Activated CD8-positive, alpha-beta memory T cell treated with anti-CD3 and anti-CD28 coated beads, Interleukin-2, amount 10 ng/mL, durations not matched to agents 7 days and 5 days (primary cell): ENCODE measurements around the gene ARHGAP26. TPM values are rescaled to one million over a fixed set of nuclear protein-coding genes. Genes with fewer than 3 reads are reported as not detected.

ENCODE experiments used
- ATAC-seq: fragments of 150-1000 bp; cut with Tn5 transposase; one replicate; pipeline ENCODE4 v1.10.0; 2021; ENCODE audit warnings: moderate library complexity
- CTCF ChIA-PET: fragments of 350-600 bp; sonication (Branson Sonifier 250); formaldehyde crosslinking; loops from one replicate; lab custom pipeline; 2021; ENCODE audit warnings: antibody characterized with exemption; lab: Charles Lee
- DNase-seq: peaks from one replicate; pipeline ENCODE4 v3.0.0-alpha.2; 2020
- H3K27ac Mint-ChIP-seq: one replicate; pipeline ENCODE4 v1.8.0; 2021; ENCODE audit warnings: mild to moderate bottlenecking, mixed read lengths
- H3K27me3 Mint-ChIP-seq: one replicate; pipeline ENCODE4 v1.8.0; 2021; ENCODE audit warnings: mixed read lengths
- H3K36me3 Mint-ChIP-seq: one replicate; pipeline ENCODE4 v1.8.0; 2021; ENCODE audit warnings: mild to moderate bottlenecking, mixed read lengths
- H3K4me1 Mint-ChIP-seq: one replicate; pipeline ENCODE4 v1.8.0; 2021; ENCODE audit warnings: mixed read lengths
- H3K4me3 Mint-ChIP-seq: one replicate; pipeline ENCODE4 v1.8.0; 2021; ENCODE audit warnings: mild to moderate bottlenecking, moderate library complexity, mixed read lengths
- H3K9me3 Mint-ChIP-seq: one replicate; pipeline ENCODE4 v1.8.0; 2022; ENCODE audit warnings: low read depth, mixed read lengths
- total RNA-seq, 2 experiments: library from RNA; stranded (reverse); gene quantifications; one replicate each; pipeline ENCODE4 v1.2.3, GENCODE V29; 2021

Gene ARHGAP26
- total RNA-seq, 2 experiments from 2014 or later: 12.6 to 38.9 TPM

DNA sequence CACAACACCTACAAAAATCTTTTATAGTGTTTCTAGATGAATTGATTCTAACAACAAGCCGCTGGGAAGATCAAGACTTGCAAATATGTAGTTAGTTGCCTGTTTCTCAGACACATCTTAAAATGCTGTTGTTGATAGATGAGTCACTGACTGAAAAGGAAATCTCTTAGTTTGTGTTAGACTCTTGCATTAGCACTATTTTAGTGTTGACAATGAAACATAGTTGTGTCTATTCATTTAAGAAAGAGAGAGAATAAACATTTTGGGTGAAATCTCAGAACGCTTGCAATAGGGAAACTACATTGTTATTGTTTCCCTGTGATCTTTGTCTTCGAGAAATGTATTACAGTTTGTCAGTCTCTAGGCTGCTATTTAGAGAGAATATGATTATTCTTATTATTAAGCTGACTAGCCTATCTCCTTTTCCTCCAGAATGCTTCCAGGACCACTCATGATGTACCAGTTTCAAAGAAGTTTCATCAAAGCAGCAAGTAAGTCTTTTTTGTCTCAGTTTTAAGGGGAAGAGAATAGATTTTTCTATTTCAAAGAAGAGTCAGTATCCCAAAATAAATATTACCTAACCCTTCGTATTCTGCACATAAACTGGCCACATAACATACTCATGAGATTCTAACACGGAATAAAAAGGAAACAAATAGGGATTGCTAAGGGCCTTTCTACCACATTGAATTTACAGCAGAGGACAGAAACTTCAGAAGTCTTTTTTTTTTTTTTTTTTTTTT, 285.6 kb downstream of the ARHGAP26 start:
- H3K27ac Mint-ChIP-seq: peak overlapping the region; percentile 35
- peak; percentile 41 for ATAC-seq

DNA sequence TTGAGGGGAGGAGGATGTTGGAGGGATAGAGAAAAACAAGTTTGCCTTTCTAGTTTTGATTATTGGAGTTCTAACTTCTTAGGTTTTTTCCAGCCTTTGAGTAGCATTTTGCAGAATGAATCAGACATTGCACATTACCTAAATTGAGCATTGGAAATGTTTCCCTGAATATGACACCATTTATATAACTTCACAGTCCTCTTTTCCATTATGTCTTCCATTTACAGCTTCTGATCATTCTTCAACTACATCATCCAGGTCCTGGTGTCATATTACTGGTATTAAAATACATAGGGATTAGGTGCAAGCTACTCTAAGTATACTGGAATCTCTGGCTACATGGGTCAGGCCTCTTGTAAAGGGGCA, 286.1 kb downstream of the ARHGAP26 start:
- H3K36me3 Mint-ChIP-seq: peaks cover 50% of the 10 kb centered on the region
- H3K27ac Mint-ChIP-seq: peak overlapping the region; percentile 60
- no peak overlapping the region for H3K4me3 Mint-ChIP-seq
- CTCF ChIA-PET: no interaction called here
- DNase-seq (no peak), ATAC-seq (no peak)
- H3K27me3 Mint-ChIP-seq: no peaks in the 10 kb centered on the region
- no peaks in the 10 kb centered on the region for H3K9me3 Mint-ChIP-seq
- peaks cover 43% of the 10 kb centered on the region for H3K4me1 Mint-ChIP-seq

More for the DNA sequence above, 285.6 kb downstream of the ARHGAP26 start:
- CTCF ChIA-PET: no interaction called here
- DNase-seq: no peak
- no peaks in the 10 kb centered on the region for H3K27me3 Mint-ChIP-seq
- peaks cover 53% of the 10 kb centered on the region for H3K36me3 Mint-ChIP-seq
- no peak overlapping the region for H3K4me3 Mint-ChIP-seq
- H3K4me1 Mint-ChIP-seq: peaks cover 45% of the 10 kb centered on the region
- H3K9me3 Mint-ChIP-seq: no peaks in the 10 kb centered on the region

DNA sequence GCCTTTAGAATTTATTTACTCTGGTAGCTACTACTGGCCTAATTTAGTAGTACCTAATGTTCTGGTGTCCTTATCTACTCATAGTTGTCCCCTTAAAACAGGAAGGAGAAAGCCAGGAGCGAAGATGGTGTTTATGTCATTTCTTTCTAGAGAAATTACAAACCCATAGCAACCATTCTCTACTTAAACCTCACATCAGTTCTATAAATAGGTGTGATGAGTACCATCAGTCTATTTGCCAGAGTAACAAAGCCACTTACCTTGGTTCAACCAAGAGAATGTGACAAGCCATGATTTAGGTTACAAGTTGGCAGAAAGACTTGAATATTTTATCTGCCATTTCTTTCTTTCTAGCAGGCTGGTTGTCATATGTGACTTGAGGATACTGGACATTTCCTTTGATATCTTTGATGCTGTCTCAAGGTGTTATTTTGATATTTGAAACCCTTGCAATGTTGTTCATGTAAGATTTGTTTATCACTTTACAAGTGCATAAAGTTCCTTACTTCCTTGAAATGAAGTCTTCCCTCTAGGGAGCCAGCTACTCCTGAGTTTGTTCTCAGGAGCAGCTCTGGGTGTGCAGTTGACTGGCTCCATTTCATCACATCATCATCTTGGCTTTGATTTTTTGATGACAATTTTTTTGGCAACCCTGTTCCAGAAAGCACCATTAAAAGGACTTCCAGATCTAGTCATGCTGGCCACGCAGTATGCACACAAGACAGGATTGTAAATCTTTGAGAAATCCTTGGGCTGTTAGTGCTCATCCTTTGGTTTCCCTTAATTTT, 286.8 kb downstream of the ARHGAP26 start:
- H3K27ac Mint-ChIP-seq: peak overlapping the region; percentile 60
- no peaks in the 10 kb centered on the region for H3K9me3 Mint-ChIP-seq
- H3K4me3 Mint-ChIP-seq: no peak overlapping the region
- CTCF ChIA-PET: no interaction called here
- DNase-seq (no peak), ATAC-seq (peak; percentile 32)
- peaks cover 39% of the 10 kb centered on the region for H3K4me1 Mint-ChIP-seq
- no peaks in the 10 kb centered on the region for H3K27me3 Mint-ChIP-seq
- H3K36me3 Mint-ChIP-seq: peaks cover 50% of the 10 kb centered on the region

DNA sequence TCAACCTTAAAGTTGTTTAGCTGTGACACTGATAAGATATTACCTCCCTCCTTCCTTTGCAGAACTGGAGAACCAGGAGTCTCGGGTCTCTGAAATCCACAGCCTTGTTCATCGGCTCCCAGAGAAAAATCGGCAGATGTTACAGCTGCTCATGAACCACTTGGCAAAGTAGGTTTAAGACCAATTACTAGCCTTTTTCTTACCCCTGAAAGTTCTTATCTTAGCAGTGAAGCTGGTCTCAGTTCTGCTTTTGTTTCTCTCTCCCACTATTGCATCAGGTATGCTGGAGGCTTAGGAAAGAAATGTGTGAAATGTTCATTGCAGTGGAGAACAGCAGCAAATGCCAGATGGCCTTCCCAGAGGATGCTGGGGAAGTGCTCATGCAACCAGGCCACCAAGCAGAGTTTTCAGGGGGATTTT, 287.4 kb downstream of the ARHGAP26 start:
- no peak overlapping the region for H3K27ac Mint-ChIP-seq
- no peaks in the 10 kb centered on the region for H3K9me3 Mint-ChIP-seq
- peaks cover 55% of the 10 kb centered on the region for H3K36me3 Mint-ChIP-seq
- ATAC-seq: no peak
- CTCF ChIA-PET: no interaction called here
- H3K4me3 Mint-ChIP-seq: no peak overlapping the region
- no peaks in the 10 kb centered on the region for H3K27me3 Mint-ChIP-seq
- DNase-seq: no peak
- peaks cover 39% of the 10 kb centered on the region for H3K4me1 Mint-ChIP-seq

- ATAC-seq (no peak), DNase-seq (no peak)
- no peak overlapping the region for H3K4me3 Mint-ChIP-seq
- H3K4me1 Mint-ChIP-seq: peaks cover 31% of the 10 kb centered on the region
- CTCF ChIA-PET: interaction anchor here (0.6 kb wide), 1 partner anchor 73 kb away, joined by 3 read pairs; no protein-coding TSS in a partner anchor
- H3K9me3 Mint-ChIP-seq: no peaks in the 10 kb centered on the region
- peaks cover 59% of the 10 kb centered on the region for H3K36me3 Mint-ChIP-seq
- H3K27ac Mint-ChIP-seq: no peak overlapping the region
- no peaks in the 10 kb centered on the region for H3K27me3 Mint-ChIP-seq
Measured at GRCh38 chr5:143059355-143059754, 289.2 kb downstream of the ARHGAP26 start.

- H3K27ac Mint-ChIP-seq: no peak overlapping the region
- ATAC-seq (no peak), DNase-seq (no peak)
- H3K4me3 Mint-ChIP-seq: no peak overlapping the region
- H3K27me3 Mint-ChIP-seq: no peaks in the 10 kb centered on the region
- CTCF ChIA-PET: no interaction called here
- H3K36me3 Mint-ChIP-seq: peaks cover 55% of the 10 kb centered on the region
- H3K4me1 Mint-ChIP-seq: peaks cover 26% of the 10 kb centered on the region
- no peaks in the 10 kb centered on the region for H3K9me3 Mint-ChIP-seq
Measured at GRCh38 chr5:143059976-143060765, 290.0 kb downstream of the ARHGAP26 start.

- CTCF ChIA-PET: interaction anchor here (1.1 kb wide), 1 partner anchor 58 kb away, joined by 3 read pairs; no protein-coding TSS in a partner anchor
- no peak overlapping the region for H3K27ac Mint-ChIP-seq
- no peak for ATAC-seq
- peaks cover 49% of the 10 kb centered on the region for H3K36me3 Mint-ChIP-seq
- H3K4me3 Mint-ChIP-seq: no peak overlapping the region
- peaks cover 17% of the 10 kb centered on the region for H3K4me1 Mint-ChIP-seq
- no peaks in the 10 kb centered on the region for H3K9me3 Mint-ChIP-seq
- no peak for DNase-seq
- H3K27me3 Mint-ChIP-seq: no peaks in the 10 kb centered on the region
Measured at GRCh38 chr5:143061161-143061945, 291.2 kb downstream of the ARHGAP26 start.

DNA sequence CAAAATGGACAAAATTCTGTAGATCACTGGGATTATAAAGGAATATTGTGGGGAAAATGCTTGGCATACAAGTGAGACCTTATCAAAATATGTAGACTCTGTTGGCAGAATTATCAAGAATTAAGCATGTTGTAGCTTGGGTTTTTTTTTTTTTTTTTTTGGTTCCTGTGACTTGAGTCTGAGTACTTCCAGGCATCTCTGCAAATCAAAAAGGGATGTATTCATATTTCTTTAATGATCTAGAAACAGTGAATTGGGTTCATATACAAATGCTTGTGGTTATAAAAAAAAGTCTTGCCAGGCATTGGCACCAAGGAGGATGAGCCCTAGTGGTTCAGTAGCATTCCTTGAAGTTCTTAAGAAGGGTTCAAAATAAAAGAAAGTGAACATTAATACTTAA, 292.2 kb downstream of the ARHGAP26 start:
- ATAC-seq (no peak), DNase-seq (no peak)
- no peak overlapping the region for H3K4me3 Mint-ChIP-seq
- H3K36me3 Mint-ChIP-seq: peaks cover 43% of the 10 kb centered on the region
- H3K27me3 Mint-ChIP-seq: no peaks in the 10 kb centered on the region
- H3K27ac Mint-ChIP-seq: no peak overlapping the region
- peaks cover 15% of the 10 kb centered on the region for H3K4me1 Mint-ChIP-seq
- CTCF ChIA-PET: interaction anchor here (1.1 kb wide), 1 partner anchor 59 kb away, joined by 3 read pairs; no protein-coding TSS in a partner anchor
- H3K9me3 Mint-ChIP-seq: no peaks in the 10 kb centered on the region

DNA sequence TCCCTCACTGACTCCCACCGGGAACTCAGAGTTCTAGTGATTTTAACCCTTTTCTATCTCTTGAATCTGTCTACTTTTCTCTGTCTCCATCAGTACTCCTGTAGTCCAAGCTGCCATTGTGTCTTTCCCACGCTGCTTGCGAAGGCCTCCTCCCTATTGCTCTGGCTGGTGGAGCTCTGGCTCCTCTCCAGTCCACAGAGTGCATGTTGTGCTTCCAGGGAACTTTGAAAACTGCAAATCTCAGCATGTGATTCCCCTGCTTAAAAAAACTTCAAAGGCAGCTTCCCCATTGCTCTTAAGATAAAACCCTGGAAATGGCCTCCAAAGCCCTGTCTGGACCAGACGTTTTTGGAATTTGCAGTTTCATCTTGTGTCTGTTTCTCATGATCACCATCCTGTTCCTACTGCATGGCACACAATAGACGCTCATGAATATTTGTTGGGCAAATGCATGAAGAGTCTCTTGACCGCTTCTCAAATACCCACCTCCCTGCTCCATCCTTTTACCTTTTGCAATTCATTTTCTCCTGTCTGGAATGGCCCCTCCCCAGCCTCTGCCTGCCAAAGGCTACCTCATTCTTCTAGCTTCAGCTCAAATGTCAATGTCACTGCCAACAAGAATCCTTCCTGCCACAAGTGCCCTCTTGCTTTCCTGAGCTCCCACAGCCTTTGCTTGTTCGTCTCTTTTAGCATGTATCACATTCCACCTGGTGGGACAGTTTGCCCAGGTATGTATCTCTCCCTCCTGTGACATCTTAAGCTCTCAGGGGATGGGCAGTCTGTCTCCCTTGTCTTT, 293.2 kb downstream of the ARHGAP26 start:
- CTCF ChIA-PET: interaction anchor here (0.7 kb wide), 1 partner anchor 175 kb away, joined by 4 read pairs; no protein-coding TSS in a partner anchor
- no peaks in the 10 kb centered on the region for H3K27me3 Mint-ChIP-seq
- H3K4me3 Mint-ChIP-seq: no peak overlapping the region
- no peak for DNase-seq
- H3K36me3 Mint-ChIP-seq: peaks cover 40% of the 10 kb centered on the region
- H3K4me1 Mint-ChIP-seq: peaks cover 12% of the 10 kb centered on the region
- ATAC-seq: no peak
- no peak overlapping the region for H3K27ac Mint-ChIP-seq
- no peaks in the 10 kb centered on the region for H3K9me3 Mint-ChIP-seq

- H3K4me3 Mint-ChIP-seq: no peak overlapping the region
- peaks cover 12% of the 10 kb centered on the region for H3K4me1 Mint-ChIP-seq
- no peak for DNase-seq
- no peaks in the 10 kb centered on the region for H3K27me3 Mint-ChIP-seq
- no peaks in the 10 kb centered on the region for H3K9me3 Mint-ChIP-seq
- H3K36me3 Mint-ChIP-seq: peaks cover 41% of the 10 kb centered on the region
- no peak overlapping the region for H3K27ac Mint-ChIP-seq
- ATAC-seq: no peak
- CTCF ChIA-PET: interaction anchor here (0.7 kb wide), 1 partner anchor 176 kb away, joined by 4 read pairs; no protein-coding TSS in a partner anchor
Measured at GRCh38 chr5:143064218-143064641, 294.1 kb downstream of the ARHGAP26 start.

DNA sequence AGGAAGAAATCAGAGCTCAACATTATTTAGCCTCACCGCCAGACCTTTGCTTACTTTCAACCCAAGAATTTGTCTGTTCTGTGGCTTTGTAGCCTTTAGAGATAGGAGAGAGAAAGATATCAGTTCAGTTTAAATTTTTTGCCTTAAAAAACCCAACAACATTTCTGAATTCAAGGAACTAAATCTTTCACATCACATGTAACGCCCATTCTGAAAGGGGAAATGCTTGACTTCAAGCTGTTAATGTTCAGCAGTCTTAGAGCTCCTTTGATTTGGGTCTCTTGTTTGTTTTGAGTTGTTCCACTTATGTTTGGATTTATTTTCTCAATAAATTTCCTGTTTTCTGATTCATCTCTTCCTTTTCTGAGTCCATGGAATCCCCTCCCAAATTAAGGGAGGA, 294.5 kb downstream of the ARHGAP26 start:
- H3K27ac Mint-ChIP-seq: no peak overlapping the region
- peaks cover 41% of the 10 kb centered on the region for H3K36me3 Mint-ChIP-seq
- H3K27me3 Mint-ChIP-seq: no peaks in the 10 kb centered on the region
- no peaks in the 10 kb centered on the region for H3K9me3 Mint-ChIP-seq
- no peak for ATAC-seq
- CTCF ChIA-PET: no interaction called here
- no peak for DNase-seq
- H3K4me1 Mint-ChIP-seq: peaks cover 12% of the 10 kb centered on the region
- no peak overlapping the region for H3K4me3 Mint-ChIP-seq
